Activated CD4-positive, alpha-beta T cell treated with anti-CD3 and anti-CD28 coated beads for 48 hours (primary cell): ENCODE measurements around the gene UBE2N.
"Not testable (repeated sequence)": the region's sequence is repeated elsewhere in the genome, so short reads cannot be mapped to it uniquely, and the experiment has no call there.

Experiments
- DNase-seq: peaks from one replicate; pipeline ENCODE4 v3.0.0-alpha.2; 2020

Gene UBE2N

GRCh38 chr12:93442411-93443340 lies 929 bp upstream of the UBE2N start:
- DNase-seq: no peak

GRCh38 chr12:93441081-93441616 lies 598 bp downstream of the UBE2N start:
- peak; percentile 47 for DNase-seq

- no peak for DNase-seq
Observed at GRCh38 chr12:93440043-93440835, 1.5 kb downstream of the UBE2N start.

- DNase-seq: no peak
Observed at GRCh38 chr12:93438266-93439050, 3.3 kb downstream of the UBE2N start.

- no peak for DNase-seq
Observed at GRCh38 chr12:93434256-93434865, 7.4 kb downstream of the UBE2N start.

- DNase-seq: not testable (repeated sequence)
Observed at GRCh38 chr12:93432031-93432430, 9.7 kb downstream of the UBE2N start.

- no peak for DNase-seq
Observed at GRCh38 chr12:93430280-93430679, 11.5 kb downstream of the UBE2N start.

- DNase-seq: no peak
Observed at GRCh38 chr12:93429852-93430251, 11.9 kb downstream of the UBE2N start.

GRCh38 chr12:93429448-93429847 lies 12.3 kb downstream of the UBE2N start:
- DNase-seq: no peak

- DNase-seq: no peak
Observed at GRCh38 chr12:93427779-93428564, 13.8 kb downstream of the UBE2N start.

GRCh38 chr12:93426412-93426805 lies 15.3 kb downstream of the UBE2N start:
- DNase-seq: no peak

- DNase-seq: no peak
Observed at GRCh38 chr12:93425736-93426411, 15.9 kb downstream of the UBE2N start.

- no peak for DNase-seq
Observed at GRCh38 chr12:93422050-93422449, 19.7 kb downstream of the UBE2N start.

- DNase-seq: no peak
Observed at GRCh38 chr12:93419388-93420034, 22.2 kb downstream of the UBE2N start.

- DNase-seq: no peak
Observed at GRCh38 chr12:93417967-93418480, 23.7 kb downstream of the UBE2N start.

GRCh38 chr12:93415723-93416464 lies 25.9 kb downstream of the UBE2N start:
- no peak for DNase-seq

- no peak for DNase-seq
Observed at GRCh38 chr12:93413064-93413463, 28.7 kb downstream of the UBE2N start.

- DNase-seq: not testable (repeated sequence)
Observed at GRCh38 chr12:93412396-93412795, 29.4 kb downstream of the UBE2N start.

- not testable (repeated sequence) for DNase-seq
Observed at GRCh38 chr12:93411060-93411459, 30.7 kb downstream of the UBE2N start.
